ENCODE data around the gene CARD19.
"Not testable (repeated sequence)": the region's sequence is repeated elsewhere in the genome, so short reads cannot be mapped to it uniquely, and the experiment has no call there.

The CARD19 gene

DNA sequence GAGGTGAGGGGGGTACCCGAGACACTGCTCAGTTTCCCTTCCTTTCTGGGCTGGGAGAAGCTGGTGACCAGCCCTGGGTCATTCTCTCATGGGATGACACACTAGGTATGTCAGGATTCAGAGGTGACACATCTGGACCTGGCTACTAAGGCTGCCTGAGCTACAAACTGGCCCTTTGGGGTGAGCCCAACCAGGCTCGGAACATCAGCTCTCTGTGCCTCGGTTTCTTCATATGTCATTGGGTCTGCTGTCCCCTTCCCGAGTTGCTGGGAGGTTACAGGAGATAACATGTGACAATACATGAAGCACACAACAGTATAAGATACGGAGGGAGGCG lies 11.8 kb downstream of the CARD19 start:
- no peak for DNase-seq

DNA sequence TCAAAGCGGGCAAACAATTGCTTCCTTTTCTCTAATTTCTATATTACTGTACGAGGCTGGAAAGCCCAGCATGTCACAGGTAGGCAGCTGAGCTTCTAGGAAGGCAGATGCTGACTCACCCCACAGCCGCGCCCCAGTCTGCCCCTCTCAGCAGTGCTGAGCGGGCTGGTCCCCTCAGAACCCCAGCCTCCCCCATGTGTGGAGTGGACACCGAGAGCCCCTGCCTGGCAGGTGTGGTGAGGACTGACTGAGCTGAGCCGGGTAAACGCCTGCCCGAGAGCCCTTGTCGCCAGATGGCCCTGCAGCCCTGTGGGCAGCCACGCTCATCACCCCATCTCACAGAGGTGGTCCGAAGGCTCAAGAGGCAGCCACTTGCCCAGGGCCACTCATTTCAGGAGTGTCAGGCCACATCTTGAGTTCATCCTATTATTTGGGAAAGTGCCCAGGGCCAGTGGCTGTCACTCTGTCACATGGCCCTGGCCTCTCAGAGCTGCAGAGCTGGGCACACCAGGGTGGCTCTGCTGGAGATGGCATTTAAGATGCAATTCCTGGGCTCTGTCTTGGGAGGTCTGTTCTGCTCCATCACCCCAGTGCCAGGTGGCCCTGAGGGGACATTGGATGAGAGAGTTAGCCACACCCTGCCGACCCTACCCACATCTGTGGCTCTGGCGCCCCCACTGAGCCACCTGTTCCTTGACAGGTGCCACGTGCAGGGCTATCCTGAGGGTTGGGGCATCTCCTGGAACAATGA lies 12.4 kb downstream of the CARD19 start:
- no peak for DNase-seq

DNA sequence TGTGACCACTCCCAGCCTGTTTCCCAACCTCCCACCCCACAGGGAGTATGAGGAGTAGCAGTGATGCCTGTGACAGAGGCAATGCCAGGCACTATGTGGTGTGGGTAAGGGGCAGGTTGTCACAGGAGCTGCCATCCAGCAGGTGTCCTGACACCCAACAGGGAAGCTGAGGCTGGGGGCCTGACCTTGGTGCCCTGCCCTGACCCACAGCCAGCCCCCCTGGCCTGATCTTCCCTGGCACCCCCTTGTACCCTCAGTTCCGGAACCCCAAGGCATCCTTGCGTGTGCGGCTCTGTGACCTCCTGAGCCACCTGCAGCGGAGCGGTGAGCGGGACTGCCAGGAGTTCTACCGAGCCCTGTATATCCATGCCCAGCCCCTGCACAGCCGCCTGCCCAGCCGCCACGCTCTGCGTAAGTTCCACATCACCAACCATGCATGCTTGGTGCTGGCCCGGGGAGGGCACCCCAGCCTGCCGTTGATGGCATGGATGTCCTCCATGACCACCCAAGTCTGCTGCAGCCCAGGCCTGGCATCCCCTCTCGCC lies 14.4 kb downstream of the CARD19 start:
- no peak for DNase-seq

DNA sequence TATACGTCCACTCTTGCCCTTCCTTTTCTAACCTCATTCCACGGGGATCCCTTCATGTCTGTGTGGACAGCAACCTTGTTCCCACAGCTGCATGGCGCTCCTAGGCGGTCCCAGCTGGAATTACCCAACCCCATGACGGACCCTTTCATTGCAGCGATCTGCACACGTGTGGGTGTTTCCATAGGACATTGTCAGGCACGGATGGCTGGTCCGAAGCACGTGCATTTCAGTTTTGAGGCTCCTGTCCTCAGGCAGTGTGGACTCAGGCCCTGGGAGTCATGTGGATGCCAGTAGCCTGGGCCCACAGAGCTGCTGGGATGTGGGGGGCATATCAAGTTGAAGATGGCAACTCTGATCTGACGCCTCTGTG lies 15.0 kb downstream of the CARD19 start:
- no peak for DNase-seq

DNA sequence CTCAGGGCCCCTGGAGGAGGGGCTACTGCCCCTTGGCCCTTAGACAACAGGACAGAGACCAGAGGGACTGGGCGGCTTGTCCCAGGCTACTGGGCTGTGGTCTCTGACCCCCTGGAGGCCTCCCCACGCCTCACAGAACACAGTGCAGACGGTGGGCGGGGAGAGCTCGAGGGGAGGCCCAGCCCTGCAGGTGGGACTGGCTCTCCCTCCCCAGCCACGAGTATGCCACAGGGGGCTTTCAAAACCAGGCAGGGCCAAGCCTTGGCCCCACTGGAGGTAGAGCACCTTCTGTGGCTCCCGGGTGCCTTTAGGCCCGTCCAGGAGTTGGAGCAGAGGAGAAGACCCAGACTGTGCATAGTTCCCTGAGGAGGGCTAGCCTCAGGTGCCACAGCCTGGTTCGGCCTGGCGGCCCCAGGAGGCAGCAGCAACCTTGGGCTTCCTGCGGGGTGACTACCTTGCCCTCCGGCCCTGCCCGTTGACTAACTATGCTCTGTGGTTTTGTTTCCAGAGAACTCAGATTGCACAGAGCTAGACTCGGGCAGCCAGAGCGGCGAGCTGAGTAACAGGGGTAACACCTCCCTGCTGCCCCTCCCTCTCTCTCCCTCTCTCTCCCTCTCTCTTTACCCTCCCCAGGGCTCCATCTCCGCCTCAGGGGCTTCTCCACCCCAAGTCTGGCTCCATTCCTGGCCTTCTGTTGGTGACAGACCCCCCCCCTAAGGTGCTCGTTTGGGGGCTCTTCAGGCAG lies 15.5 kb downstream of the CARD19 start:
- no peak for DNase-seq

DNA sequence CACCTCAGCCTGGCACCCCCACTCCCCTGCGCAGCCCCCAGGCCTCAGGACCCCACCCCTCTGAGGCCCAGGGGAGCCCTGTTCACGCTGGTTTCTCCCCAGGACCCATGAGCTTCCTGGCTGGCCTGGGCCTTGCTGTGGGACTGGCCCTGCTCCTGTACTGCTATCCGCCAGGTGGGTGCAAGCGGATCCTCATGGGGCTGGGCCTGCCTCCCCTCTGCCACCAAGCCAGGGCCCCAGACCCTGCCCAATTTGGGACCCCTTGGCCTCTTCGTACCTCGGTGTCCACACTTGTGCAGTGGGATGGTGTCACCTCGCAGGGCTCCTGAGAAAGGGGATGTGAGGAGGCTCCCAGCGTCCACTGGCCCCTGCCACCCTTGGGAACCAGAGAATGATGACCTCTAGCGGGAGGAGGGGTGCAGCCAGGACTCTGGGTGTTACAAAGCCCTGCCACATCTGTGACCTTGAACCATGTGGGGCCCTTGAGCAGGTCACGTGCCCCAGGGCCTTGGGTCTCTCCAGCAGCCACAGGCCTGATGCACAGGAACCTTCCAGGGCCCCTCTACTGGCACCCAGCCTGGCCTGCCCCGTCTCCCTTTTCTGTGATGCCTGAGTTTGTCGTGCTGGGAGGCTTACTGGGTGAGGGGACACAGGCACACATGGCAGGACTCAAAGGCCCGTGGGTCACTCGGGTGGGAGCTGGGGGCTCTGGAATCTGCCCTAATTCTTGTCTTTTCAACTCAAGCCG lies 16.3 kb downstream of the CARD19 start:
- no peak for DNase-seq

DNA sequence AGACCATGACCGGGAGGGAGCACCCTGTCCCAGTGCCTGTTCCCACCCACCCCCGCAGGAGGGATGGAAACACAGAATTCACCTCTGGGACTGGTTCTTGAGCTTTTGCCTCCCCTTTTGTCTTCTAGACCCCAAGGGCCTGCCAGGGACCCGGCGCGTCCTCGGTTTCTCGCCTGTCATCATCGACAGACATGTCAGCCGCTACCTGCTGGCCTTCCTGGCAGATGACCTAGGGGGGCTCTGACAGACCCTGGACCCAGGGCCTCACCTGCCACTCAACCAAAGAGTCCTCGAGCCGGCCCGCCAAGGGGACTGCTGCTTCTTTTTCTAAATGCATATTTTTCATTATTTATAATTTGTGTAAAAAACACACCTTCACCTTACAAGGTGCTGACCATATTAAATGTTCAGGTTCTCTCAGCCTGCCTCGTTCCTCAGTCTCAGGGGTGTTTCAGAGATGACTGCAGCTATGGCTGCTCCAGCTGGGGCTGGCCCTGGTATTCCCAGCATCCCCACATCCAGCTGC lies 16.9 kb downstream of the CARD19 start:
- no peak for DNase-seq

DNA sequence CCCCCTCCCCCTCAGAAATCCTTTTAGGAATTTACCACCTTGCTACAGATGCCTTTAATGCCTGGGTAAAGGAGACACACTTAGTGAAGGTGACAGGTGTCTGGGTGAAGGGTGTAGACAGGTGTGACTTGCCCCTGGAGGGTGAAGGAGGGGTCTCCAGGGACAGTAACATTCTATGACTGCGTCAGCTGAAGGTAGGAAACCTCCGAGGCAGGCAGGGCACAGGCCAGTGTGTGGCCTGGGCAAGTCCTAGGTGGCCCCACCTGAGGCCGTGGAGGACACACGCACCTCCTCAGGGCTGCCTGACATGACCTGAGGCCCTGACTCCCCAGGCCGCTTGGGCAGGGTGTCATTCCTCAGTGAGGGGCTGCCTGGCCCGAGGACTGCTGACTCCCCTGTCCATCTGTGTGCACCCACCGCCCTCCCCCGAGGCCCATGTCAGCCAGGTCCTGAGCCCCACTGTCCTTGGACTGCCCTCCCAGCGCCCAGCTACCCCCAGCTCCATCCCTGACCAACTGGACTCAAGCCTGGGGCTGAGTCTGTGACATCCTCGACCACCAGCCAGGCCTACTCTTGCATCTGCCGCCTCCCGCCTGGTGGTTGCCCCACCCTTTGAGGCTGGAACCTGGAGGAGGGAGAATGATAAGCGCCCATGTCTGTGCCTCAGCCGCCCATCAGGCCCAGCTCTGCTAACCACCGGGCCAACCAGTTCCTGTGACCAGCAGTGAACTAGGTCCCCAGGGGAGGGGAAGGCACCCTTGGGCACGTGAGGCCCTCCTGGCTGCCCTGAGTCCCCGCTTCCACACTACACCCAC lies 18.4 kb downstream of the CARD19 start:
- no peak for DNase-seq

DNA sequence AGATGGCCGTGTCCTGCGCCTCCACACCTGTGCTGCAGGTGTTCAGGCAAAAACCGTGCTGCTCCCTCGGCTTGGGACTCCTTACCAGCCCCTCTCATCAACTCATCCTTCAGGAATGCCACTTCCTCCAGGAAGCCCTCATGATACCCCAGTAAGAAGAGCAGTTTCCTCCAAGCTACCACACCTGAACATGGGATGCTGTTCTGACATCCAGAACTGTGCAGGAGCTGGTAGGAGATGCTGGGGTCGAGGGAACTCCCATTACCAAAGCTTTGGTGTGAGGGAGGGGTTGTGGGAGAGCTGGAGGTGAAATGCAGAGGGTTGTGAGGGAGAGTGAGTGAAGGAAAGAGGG lies 18.9 kb downstream of the CARD19 start:
- DNase-seq: no peak

DNA sequence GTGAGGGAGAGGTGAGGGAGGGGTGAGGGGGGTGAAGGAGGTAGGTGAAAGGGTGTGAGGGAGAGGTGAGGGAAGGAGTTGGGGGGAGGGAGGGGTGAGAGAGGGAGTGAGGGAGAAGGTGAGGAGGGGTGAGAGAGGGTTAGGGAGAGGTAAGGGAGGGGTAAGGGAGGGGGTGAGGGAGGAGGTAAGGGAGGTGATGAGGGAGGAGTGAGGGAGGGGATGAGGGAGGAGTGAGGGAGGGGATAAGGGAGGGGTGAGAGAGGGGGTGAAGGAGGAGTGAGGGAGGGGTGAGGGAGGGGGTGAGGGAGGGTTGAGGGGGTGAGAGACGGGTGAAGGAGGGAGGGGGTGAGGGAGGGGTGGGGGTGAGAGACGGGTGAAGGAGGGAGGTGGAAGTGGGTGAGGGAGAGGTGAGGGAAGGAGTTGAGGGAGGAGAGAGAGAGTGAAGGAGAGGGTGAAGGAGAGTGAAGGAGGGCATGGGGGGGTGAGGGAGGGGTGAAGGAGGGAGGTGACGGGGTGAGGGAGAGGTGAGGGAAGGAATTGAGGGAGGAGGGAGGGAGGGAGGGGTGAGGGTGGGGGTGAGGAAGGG lies 19.6 kb downstream of the CARD19 start:
- DNase-seq: no peak

DNA sequence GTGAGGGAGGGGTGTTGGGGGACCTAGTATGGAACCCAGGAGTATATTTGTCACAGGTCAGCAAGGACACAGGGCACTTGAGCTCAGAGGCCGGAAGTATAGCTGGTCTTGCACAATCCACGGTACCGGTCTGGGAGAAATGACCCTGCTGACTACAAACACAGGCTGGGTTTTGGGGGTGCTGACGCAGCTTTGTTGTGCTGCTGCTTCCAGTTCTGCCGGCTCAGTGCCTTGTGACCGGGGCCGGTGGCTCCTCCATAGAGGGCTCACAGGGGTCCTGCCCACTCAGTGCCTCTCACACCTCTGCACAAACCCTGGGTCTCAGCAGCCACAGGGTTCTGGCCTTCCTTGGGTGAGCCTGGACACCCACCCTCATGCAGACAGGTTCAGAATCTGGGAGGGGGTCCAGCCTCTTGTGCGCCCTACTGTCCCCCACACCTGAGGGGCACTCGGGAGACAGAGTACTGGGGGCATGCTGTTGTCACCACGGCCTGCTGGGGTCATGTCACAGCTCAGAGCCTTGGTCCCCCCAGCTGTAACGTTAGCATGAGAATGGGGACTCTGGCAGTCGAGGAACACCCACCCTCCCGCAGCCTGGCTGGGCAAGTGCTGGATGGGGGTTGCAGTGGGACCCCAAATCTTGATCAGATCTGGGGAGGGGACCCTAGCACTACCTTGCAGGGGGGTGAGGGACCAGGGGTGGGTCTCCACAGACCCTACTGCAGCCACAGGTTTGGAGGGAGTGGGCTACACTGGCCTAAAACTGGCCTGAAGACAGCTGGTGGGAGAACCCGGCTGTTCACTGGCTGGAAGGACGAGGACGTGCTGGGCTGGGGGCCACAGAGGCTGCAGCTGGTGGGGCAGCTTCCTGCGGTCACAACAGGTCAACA lies 20.3 kb downstream of the CARD19 start:
- DNase-seq: no peak

DNA sequence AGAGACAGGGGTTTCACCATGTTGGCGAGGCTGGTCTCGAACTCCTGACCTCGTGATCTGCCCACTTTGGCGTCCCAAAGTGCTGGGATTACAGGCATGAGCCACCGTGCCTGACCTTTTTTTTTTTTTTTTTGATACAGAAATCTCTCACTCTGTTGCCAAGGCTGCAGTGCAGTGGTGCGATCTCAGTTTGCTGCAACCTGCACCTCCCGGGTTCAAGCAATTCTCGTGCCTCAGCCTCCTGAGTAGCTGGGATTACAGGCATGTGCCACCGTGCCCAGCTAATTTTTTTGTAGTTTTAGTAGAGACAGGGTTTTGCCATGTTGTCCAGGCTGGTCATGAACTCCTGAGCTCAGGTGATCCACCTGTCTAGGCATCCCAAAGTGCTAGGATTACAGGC lies 21.5 kb downstream of the CARD19 start:
- DNase-seq: not testable (repeated sequence)

DNA sequence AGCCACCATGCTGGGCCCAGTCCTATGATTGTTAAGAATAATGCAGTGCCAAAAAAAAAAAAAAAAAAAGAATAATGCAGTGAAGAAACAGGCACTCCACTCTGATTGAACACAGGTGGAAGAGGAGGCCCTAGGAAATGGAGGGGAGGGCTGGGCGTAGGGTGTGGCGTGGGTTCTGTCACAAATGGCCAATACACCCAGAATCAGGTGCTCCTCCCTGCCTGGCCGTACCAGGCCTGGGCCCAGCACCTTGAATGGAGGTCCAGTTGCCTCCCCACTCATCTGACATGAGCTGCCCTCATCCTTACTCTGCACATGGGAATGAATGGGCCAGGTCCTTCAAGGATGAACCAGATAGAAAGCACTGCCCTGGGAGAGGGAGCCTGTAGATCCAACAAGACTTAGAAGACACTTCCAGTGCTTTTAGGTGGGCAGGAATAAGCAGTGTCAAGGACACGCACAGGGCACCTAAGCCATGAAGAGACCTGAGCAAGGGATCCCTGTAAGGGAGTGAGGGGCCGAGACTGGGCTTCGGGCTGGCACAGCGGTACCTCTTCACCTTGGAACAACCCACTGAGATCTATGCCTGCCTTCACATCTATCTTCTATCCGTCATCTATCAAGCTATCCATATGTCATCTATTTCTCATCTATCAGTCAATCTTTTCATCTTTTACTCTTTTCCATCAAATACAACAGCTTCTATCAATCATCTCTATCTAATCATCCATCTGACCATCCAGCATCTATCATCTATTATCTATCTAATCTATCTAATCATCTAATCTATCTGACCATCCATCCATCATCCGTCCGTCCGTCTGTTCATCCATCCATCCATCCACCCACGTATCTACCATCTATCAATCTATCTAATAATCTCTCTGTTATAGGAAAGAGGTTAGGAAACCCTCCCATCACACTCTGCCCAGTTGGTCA lies 22.2 kb downstream of the CARD19 start:
- DNase-seq: no peak

DNA sequence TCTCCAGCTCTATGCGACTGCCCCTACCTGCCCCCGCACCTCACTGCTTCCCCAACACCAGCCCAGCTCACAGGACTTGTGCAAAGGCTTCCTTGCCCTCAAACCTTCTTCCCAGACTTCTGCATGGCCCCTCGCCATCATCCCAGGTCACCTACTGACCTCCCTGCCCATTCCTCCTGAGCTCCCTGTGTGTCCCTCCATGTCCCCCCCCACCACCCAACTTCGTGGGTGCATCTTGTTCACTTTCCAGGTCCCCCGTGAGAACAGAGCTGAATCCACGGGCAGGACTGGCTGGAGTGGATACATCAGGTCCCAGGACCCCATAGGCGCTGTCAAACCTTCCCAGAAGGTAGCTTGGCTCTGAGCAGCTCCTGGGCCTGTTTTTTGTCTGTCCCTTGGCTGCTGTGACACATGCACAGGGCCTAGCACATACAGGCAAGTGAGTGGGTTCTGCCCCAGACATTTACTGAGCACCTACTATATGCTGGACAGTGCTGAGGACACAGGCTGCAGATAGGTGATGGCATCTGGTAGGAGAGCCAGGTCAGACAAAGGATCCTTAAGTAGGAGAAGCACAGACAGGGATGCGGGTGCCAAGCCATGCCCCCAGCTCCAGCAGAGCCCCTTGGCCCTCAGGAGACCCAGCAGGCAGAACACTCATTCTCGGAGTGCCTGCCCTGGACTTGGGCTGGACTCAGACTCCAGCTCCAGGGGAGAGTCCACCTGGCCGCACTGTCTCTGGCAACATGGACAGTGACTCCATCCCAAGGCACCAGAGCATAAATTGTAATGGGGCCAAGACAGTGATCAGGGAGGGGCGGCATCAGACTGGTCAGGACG lies 23.1 kb downstream of the CARD19 start:
- DNase-seq: no peak

DNA sequence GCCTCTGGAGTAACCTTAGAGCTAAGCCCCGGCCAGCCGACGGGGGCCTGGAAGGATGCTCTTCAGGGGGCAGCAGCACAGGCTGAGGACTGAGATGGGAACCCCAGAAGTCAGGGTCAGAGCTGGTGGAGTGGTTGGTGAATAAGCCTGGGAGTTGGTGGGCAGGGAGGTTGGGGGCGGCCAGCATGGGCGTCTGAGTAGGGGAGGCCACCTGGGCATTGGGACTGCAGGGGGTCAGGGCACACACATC lies 23.6 kb downstream of the CARD19 start:
- DNase-seq: no peak

DNA sequence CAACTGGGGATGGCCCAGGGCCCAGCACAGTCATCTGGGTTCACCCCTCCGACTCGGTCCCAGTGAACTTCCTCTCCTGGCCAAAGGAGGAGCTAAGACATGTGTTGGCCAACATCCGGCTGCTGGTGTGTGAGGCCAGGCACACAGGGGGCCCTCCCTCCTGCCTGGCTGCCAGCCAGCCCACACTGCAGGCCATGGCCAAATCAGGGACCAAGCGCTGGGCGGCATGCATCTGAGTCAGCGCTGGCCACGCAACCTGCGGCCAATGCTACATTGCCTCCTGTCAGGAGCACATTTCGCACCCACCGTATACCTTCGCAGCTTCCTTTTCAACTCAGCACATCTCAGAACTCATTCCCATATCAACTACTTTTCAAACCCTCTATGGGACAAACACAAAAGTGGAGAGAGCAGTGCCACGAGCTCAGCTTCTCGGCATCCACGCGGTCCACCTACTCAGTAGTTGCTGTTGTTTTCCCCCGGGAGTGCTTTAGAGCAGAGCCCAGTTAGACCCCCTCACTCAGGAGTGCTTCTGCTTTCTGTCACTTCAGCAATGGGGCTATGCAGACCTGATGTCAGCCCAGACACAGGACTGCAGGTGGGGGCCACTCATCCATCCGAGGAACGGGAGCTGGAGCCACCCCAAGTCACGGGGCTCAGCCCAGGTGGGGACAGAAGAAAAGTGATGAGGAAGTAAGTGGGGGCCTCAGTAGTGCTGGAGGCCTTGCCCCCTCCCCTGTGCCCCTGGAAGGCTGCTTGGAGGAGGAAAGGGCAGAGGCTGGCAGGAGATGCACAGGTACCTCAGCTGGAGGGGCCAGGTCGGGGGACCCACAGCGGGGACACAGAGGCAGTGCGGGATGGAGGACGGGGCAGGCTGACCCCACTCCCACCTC lies 24.2 kb downstream of the CARD19 start:
- DNase-seq: peak; percentile 70

DNA sequence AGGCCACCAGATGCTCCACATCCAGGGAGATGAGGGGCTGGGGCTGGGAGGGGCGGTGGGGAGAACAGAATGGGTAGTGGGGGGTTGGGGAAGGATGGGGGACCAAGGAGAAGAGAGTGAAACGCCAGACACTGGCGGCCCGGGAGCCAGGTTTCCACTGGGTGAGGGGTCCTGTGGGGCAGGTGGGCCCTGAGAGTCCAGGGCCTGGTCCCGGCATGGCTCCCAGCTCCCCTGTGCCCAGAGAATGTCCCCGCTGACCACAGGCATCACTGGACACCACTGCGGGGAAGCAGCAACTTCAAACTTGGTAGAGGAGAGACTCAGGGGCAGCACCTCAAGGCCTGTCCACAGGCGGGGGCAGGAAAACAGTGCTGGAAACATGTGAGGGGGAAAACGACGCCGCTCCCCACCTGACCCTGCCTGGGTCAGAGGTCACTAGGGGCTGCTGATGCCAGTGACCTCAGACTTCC lies 24.9 kb downstream of the CARD19 start:
- DNase-seq: no peak
